Trophoblast cell (in vitro differentiated cells and primary cell): ENCODE results near the gene MTG1.

Source experiments
- DNase-seq, 2 donors: peaks; one replicate each; pipeline ENCODE4 v3.0.0-alpha.2; 2016
- H2AFZ ChIP-seq: 2 replicates; pipeline ENCODE4 v1.6.1; 2013; ENCODE audit warnings: low read length, moderate library complexity, mild to moderate bottlenecking; ENCODE audit not compliant: insufficient read depth, poor library complexity
- H2AK5ac ChIP-seq: 2 replicates; pipeline ENCODE4 v1.6.1; 2013; ENCODE audit warnings: mild to moderate bottlenecking, low read length
- H2BK120ac ChIP-seq: 2 replicates; pipeline ENCODE4 v1.6.1; 2013; ENCODE audit warnings: low read length, mild to moderate bottlenecking, moderate library complexity; ENCODE audit not compliant: insufficient read depth, poor library complexity
- H2BK12ac ChIP-seq: 2 replicates; pipeline ENCODE4 v1.6.1; 2013; ENCODE audit warnings: mild to moderate bottlenecking, low read length, moderate library complexity
- H2BK5ac ChIP-seq: 2 replicates; pipeline ENCODE4 v1.6.1; 2013; ENCODE audit warnings: low read length, low read depth, moderate library complexity, mild to moderate bottlenecking; ENCODE audit not compliant: poor library complexity
- H3K14ac ChIP-seq: 2 replicates; pipeline ENCODE4 v1.6.1; 2013; ENCODE audit warnings: mild to moderate bottlenecking, low read length
- H3K18ac ChIP-seq: 2 replicates; pipeline ENCODE4 v1.6.1; 2013; ENCODE audit warnings: mild to moderate bottlenecking, low read length
- H3K23ac ChIP-seq: 2 replicates; pipeline ENCODE4 v1.6.1; 2013; ENCODE audit warnings: low read length
- H3K27ac ChIP-seq: 2 replicates; pipeline ENCODE4 v1.5.1; 2013; ENCODE audit warnings: low read depth, mild to moderate bottlenecking, inconsistent platforms, low read length, moderate library complexity
- H3K27me3 ChIP-seq: 2 replicates; pipeline ENCODE4 v1.6.1; 2013; ENCODE audit warnings: inconsistent platforms, mild to moderate bottlenecking, low read length, moderate library complexity; ENCODE audit not compliant: insufficient read depth
- H3K36me3 ChIP-seq, 2 experiments: 1 replicate in 1 of 2; 2 replicates in 1 of 2; pipeline ENCODE4 v1.6.1; 2013; ENCODE audit warnings: low read length in 2 of 2, mild to moderate bottlenecking in 2 of 2, moderate library complexity in 1 of 2; ENCODE audit not compliant: insufficient read depth in 2 of 2, control insufficient read depth in 1 of 2
- H3K4ac ChIP-seq: 2 replicates; pipeline ENCODE4 v1.6.1; 2013; ENCODE audit warnings: low read depth, mild to moderate bottlenecking, low read length, moderate library complexity
- H3K4me1 ChIP-seq, 2 experiments: 1 replicate in 1 of 2; 2 replicates in 1 of 2; pipeline ENCODE4 v1.6.1; 2013; ENCODE audit warnings: low read length in 2 of 2, mild to moderate bottlenecking in 2 of 2, moderate library complexity in 1 of 2; ENCODE audit not compliant: insufficient read depth in 2 of 2, control insufficient read depth in 1 of 2
- H3K4me2 ChIP-seq: 2 replicates; pipeline ENCODE4 v1.6.1; 2013; ENCODE audit warnings: inconsistent platforms, mild to moderate bottlenecking, low read length, moderate library complexity
- H3K4me3 ChIP-seq: 2 replicates; pipeline ENCODE4 v1.5.1; 2013; ENCODE audit warnings: mild to moderate bottlenecking, low read depth, low read length, inconsistent platforms
- H3K79me1 ChIP-seq: one replicate; pipeline ENCODE4 v1.6.1; 2013; ENCODE audit warnings: low read length
- H3K79me2 ChIP-seq: 2 replicates; pipeline ENCODE4 v1.6.1; 2013; ENCODE audit warnings: low read length, mild to moderate bottlenecking; ENCODE audit not compliant: control insufficient read depth, insufficient read depth, poor library complexity
- H3K9ac ChIP-seq: 2 replicates; pipeline ENCODE4 v1.6.1; 2013; ENCODE audit warnings: mild to moderate bottlenecking, low read length
- H3K9me3 ChIP-seq: 2 replicates; pipeline ENCODE4 v1.6.1; 2013; ENCODE audit warnings: low read depth, mild to moderate bottlenecking, control low read depth, inconsistent platforms, low read length; ENCODE audit not compliant: insufficient read depth
- H4K12ac ChIP-seq: 2 replicates; pipeline ENCODE4 v1.6.1; 2013; ENCODE audit warnings: low read depth, mild to moderate bottlenecking, low read length, moderate library complexity
- H4K8ac ChIP-seq: 2 replicates; pipeline ENCODE4 v1.6.1; 2013; ENCODE audit warnings: low read depth, mild to moderate bottlenecking, low read length, moderate library complexity
- H4K91ac ChIP-seq: one replicate; pipeline ENCODE4 v1.6.1; 2013; ENCODE audit warnings: low read depth, mild to moderate bottlenecking, low read length, moderate library complexity
- WGBS: extraction: QIAGEN DNeasy Blood & Tissue Kit; methylation state at CpG from one replicate; pipeline ENCODE4 v1.1.7; 2013; ENCODE audit warnings: missing lambda C conversion rate; ENCODE audit not compliant: insufficient read length, insufficient coverage; ENCODE audit errors: extremely low coverage; 5-methylcytosine and 5-hydroxymethylcytosine counted together

MTG1 gene

DNA sequence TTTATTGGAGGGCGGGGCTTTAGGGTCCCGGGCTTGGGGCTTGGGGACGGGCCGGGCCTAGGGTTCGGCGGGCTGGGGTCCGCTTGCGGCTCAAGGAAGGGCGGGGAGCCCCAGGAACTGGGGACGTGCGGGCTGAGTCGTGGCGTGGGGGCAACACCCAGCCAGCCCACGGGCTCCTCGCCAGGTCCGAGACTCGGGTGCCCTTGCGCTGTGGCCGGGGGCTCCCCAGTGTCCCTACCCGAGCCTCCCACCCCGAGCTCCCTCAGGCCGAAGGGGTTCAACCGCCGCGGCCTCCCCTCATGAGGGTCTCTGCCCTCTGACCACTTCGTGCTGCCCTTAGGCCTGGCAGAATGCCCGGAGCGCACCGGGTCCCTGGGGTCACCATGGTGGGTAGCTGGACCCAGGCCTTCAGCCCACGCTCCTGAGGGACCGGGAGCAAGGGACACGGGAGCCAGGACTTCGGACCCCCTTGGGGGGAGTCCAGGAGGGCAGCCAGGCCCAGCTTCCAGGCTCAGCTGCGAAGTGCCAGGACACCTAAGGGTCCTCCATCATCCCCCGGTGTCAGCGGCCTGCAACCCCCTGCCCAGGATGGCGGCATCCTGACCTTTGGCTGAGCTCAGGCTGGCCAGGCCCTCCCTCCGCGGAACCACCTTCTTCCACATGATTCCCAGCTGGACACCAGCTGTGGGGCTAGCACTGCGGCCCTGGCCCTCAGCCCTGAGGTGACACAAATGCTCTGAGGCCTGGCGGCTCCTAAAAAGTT lies 35.6 kb upstream of the MTG1 start:
- Histone ChIP-seq H4K91ac (no peak overlapping the region), H3K4me2 (no peak overlapping the region), H3K4me1 (peaks cover 8 to 9% of the 10 kb centered on the region in 2 experiments), H4K12ac (no peak overlapping the region), H3K27me3 (no peaks in the 10 kb centered on the region), H3K4ac (no peak overlapping the region), H4K8ac (no peak overlapping the region), H3K18ac (no peak overlapping the region), H3K36me3 (peaks cover 19 to 20% of the 10 kb centered on the region in 2 experiments), H3K23ac (no peak overlapping the region), H2BK120ac (no peak overlapping the region), H3K14ac (no peak overlapping the region), H2BK5ac (no peak overlapping the region), H3K4me3 (no peak overlapping the region), H2AFZ (no peak overlapping the region), H3K79me1 (peaks cover 6% of the 10 kb centered on the region), H3K9me3 (peaks cover 2% of the 10 kb centered on the region), H3K9ac (no peak overlapping the region), H3K79me2 (peaks cover 4% of the 10 kb centered on the region), H2AK5ac (no peak overlapping the region), H2BK12ac (no peak overlapping the region), H3K27ac (no peak overlapping the region)
- DNase-seq: no peak
- no CpG with 5 or more reads among the region's 41 CpGs for WGBS

DNA sequence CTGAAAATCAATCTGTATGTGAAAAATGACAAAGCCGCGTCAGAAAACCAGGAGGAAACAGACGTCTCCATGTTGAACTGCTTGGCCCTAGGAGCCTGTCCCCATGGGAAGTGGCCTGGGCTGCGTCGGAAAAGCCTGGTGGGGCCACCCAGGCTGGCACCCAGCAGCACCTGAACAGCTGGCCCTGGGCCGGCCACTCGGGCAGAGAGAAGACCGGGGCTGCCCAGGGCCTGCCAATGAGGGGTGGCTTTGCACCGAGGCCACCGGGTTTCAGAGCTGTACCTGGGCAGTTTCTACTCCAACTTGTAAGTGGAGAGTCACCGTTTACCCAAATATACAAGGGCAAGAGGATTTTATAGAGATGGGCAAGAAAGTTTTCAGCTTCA lies 35.0 kb upstream of the MTG1 start:
- no peak overlapping the region for H2BK5ac ChIP-seq
- no peak overlapping the region for H3K23ac ChIP-seq
- H3K4me3 ChIP-seq: no peak overlapping the region
- no peak for DNase-seq
- no CpG with 5 or more reads among the region's 11 CpGs for WGBS
- H4K12ac ChIP-seq: no peak overlapping the region
- H4K8ac ChIP-seq: no peak overlapping the region
- peaks cover 8 to 9% of the 10 kb centered on the region in 2 experiments for H3K4me1 ChIP-seq
- H3K4ac ChIP-seq: no peak overlapping the region
- H2BK12ac ChIP-seq: no peak overlapping the region
- H3K9me3 ChIP-seq: peaks cover 2% of the 10 kb centered on the region
- peaks cover 6% of the 10 kb centered on the region for H3K79me1 ChIP-seq
- H3K18ac ChIP-seq: no peak overlapping the region
- H3K27me3 ChIP-seq: no peaks in the 10 kb centered on the region
- no peak overlapping the region for H3K4me2 ChIP-seq
- H2AFZ ChIP-seq: no peak overlapping the region
- H4K91ac ChIP-seq: no peak overlapping the region
- no peak overlapping the region for H3K14ac ChIP-seq
- H3K79me2 ChIP-seq: peaks cover 4% of the 10 kb centered on the region
- peaks cover 20% of the 10 kb centered on the region in 2 experiments for H3K36me3 ChIP-seq
- no peak overlapping the region for H2AK5ac ChIP-seq
- no peak overlapping the region for H3K27ac ChIP-seq
- no peak overlapping the region for H2BK120ac ChIP-seq
- no peak overlapping the region for H3K9ac ChIP-seq

DNA sequence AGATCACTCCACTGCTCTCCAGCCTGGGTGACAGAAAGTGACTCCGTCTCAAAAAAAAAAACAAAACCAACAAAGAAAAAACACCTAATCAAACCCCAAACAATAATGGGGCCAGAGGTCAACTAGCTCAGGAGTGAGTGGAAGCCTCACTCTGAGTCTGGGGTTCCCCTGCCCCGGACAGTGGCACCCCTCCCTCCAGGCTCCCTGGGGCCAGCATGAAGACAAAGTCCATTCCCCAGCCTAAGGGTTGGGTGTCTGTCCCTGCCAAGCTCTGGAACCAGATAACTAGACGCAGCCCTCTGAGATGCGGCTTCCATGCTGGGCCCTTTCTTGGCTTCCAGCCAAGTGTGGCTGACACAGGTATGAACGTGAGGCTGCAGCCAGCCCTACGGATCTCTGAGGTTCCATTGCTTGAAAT lies 34.4 kb upstream of the MTG1 start:
- Histone ChIP-seq H3K4ac (no peak overlapping the region), H4K91ac (no peak overlapping the region), H3K36me3 (peaks cover 20 to 22% of the 10 kb centered on the region in 2 experiments), H2BK12ac (no peak overlapping the region), H3K79me1 (peaks cover 6% of the 10 kb centered on the region), H2AFZ (no peak overlapping the region), H3K79me2 (peaks cover 4% of the 10 kb centered on the region), H3K27me3 (no peaks in the 10 kb centered on the region), H3K9ac (no peak overlapping the region), H3K4me3 (no peak overlapping the region), H3K14ac (no peak overlapping the region), H3K4me2 (no peak overlapping the region), H4K12ac (no peak overlapping the region), H3K4me1 (peaks cover 8 to 9% of the 10 kb centered on the region in 2 experiments), H2BK5ac (no peak overlapping the region), H3K27ac (no peak overlapping the region), H2AK5ac (no peak overlapping the region), H4K8ac (no peak overlapping the region), H3K23ac (no peak overlapping the region), H3K9me3 (peaks cover 2% of the 10 kb centered on the region), H2BK120ac (no peak overlapping the region), H3K18ac (no peak overlapping the region)
- no CpG with 5 or more reads among the region's 6 CpGs for WGBS
- peak; percentile 24 to 47 for DNase-seq

DNA sequence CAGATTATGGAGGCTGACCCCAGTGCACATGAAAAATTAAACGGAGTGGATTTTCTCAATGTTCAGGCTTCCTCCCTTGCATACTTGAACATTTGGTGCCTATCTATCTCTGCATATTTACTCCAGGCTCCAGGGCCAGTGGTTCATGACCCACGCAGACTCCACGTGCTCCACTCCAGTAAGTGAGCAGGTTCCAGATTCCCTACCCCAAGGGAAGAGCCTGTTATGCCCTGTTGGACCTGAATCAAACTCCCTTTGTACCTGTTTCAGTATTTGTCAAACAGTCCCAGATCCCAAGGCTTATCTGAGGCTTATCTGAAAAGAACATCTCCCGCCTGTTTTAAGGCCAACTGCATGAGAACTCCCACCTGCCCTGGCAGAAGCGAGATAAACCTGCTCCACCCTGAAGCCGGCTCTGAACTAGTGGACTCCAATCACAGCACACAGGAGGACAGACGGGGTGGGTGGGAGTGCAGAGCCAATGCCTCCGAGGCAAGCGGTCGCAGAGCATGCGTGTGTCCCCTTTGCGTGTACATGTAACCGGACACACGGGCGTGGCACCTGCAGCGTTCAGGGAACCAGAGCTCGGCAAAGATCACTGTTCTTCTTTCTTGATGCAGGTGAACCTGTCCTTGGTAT lies 33.9 kb upstream of the MTG1 start:
- H2BK5ac ChIP-seq: no peak overlapping the region
- peaks cover 2% of the 10 kb centered on the region for H3K9me3 ChIP-seq
- no peak overlapping the region for H3K4me2 ChIP-seq
- H3K79me2 ChIP-seq: peaks cover 4% of the 10 kb centered on the region
- H3K79me1 ChIP-seq: peaks cover 6% of the 10 kb centered on the region
- no peak overlapping the region for H3K18ac ChIP-seq
- no peak overlapping the region for H3K4me3 ChIP-seq
- H3K14ac ChIP-seq: no peak overlapping the region
- no peak overlapping the region for H3K4ac ChIP-seq
- H3K9ac ChIP-seq: no peak overlapping the region
- H2AK5ac ChIP-seq: no peak overlapping the region
- DNase-seq: no peak
- H2BK12ac ChIP-seq: no peak overlapping the region
- H3K23ac ChIP-seq: no peak overlapping the region
- H3K27ac ChIP-seq: no peak overlapping the region
- no peak overlapping the region for H4K12ac ChIP-seq
- H3K27me3 ChIP-seq: no peaks in the 10 kb centered on the region
- H4K91ac ChIP-seq: no peak overlapping the region
- peaks cover 26% of the 10 kb centered on the region in 2 experiments for H3K36me3 ChIP-seq
- H2BK120ac ChIP-seq: no peak overlapping the region
- H2AFZ ChIP-seq: no peak overlapping the region
- no peak overlapping the region for H4K8ac ChIP-seq
- peaks cover 8 to 9% of the 10 kb centered on the region in 2 experiments for H3K4me1 ChIP-seq
- no CpG with 5 or more reads among the region's 17 CpGs for WGBS
